Motor neuron (in vitro differentiated cells): ENCODE measurements around the gene CALML3. TPM values are rescaled to one million over a fixed set of nuclear protein-coding genes. Genes with fewer than 3 reads are reported as not detected.

ENCODE experiments used
- ATAC-seq, 8 experiments: fragments of 200-7000 bp; cut with Tn5 transposase; replicated peaks in 6 of 8; 2 replicates each; pipeline ENCODE4 v1.8.0; 2021; ENCODE audit warnings: mild to moderate bottlenecking in 8 of 8, moderate library complexity in 8 of 8
- H3K27ac ChIP-seq, 2 donors: fragments of 250-450 bp; sonication (Bioruptor Pico); 2 replicates each; pipeline ENCODE4 v1.9.0; 2021; ENCODE audit warnings: antibody characterized with exemption in 2 of 2, mild to moderate bottlenecking in 2 of 2, moderate library complexity in 1 of 2
- H3K4me1 ChIP-seq, 2 donors: fragments of 250-450 bp; sonication (Bioruptor Pico); replicated peaks in 1 of 2; 2 replicates each; pipeline ENCODE4 v1.6.1; 2021; ENCODE audit warnings: antibody characterized with exemption in 2 of 2, mild to moderate bottlenecking in 2 of 2, moderate library complexity in 1 of 2
- H3K4me3 ChIP-seq, 5 donors: fragments of 250-450 bp; sonication (Bioruptor Pico); 2 replicates each; pipeline ENCODE4 v1.9.0; 2021; ENCODE audit warnings: antibody characterized with exemption in 5 of 5, mild to moderate bottlenecking in 5 of 5, moderate library complexity in 4 of 5
- WGBS, 10 experiments: fragments of 450-650 bp; shearing (Covaris generic); methylation state at CpG; one replicate each; pipeline ENCODE4 v1.0.0; 2022; 5-methylcytosine and 5-hydroxymethylcytosine counted together
- in situ Hi-C, 9 experiments: fragments of 400-800 bp; cut with MboI; loops; one replicate each; pipeline ENCODE4 v1.15.0; 2021; ENCODE audit warnings: low sequenced_read_pairs in 9 of 9, low pct_unique_long_range_greater_than_20kb in 2 of 9; ENCODE audit not compliant: unreplicated experiment in 9 of 9
- total RNA-seq, 8 experiments: library from RNA; unstranded; fragments of 300-600 nt; gene quantifications; 2 replicates each; pipeline versions ENCODE4 v1.2.3 to v1.2.4, GENCODE V29; 2022

Gene CALML3
- total RNA-seq, 8 experiments from 2014 or later = 0.05 to 1.00 (median 0.18) TPM; not detected in 1

DNA sequence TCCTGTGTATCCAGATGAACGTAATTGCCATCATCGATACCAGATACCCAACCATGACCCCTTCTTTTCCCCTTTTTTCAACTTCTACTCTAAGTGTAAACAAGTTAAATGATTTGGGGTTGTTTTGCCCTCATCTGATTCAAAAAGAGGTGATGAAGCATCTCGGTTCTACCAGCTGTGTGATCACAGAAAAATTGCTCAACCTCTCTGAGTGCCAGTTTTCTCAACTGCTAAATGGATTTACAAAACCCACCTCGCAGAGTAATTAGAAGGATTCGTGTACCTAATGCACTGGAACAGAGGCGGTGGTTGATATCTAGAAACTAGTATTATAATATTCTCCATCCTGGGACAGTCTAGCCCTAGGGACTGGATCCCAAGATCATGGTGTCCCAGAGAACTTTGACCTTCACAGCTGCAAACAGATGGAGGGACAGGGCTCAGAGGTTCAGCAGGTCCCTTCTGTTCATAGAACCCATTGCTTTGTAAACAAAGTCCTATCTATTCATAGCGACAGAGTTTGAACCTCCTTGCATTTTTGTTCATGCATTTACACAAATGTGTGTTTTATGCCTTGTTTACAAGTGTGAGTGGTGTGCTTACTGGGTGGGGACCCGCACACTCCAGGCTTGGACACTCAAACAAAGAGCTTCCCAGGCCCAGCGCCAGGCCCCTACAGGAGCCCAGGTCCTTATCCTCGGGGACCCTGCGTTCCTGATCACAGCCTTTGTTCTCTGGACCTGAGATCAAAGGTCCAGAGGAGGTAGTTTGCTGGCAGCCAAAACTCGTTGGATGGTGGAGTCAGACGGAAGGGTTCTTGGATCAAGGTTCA is 46.4 kb downstream of the CALML3 start:
- no peak overlapping the region for H3K27ac ChIP-seq
- H3K4me3 ChIP-seq = no peak overlapping the region
- no peak for ATAC-seq
- in situ Hi-C loops = no loop called here
- peaks cover 4 to 9% of the 10 kb centered on the region in 2 donors for H3K4me1 ChIP-seq
- WGBS, 10 experiments = 50 to 100% (median 89%) methylated on average over 1 to 12 of the region's 13 CpGs; no CpG with 5 or more reads in 1 of the 10 experiments

DNA sequence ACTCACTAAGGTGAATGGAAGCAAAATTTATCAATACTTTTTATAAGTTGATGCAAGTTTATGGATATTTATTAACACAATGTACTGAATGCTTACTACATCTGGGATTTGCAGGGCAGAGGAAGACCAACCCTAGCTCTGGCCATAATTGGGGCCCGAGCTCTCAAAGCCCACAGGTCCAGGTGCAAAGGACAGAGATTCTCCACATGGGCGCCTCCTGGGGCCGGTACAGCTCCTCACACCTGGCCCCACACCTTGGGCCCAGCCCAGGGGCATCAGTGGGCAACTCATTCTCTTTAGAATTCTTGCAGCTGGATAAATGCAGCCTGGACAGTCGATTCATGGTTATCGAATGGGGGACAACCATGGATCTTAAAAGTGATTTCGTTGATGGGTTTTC is 47.1 kb downstream of the CALML3 start:
- Histone ChIP-seq H3K4me1 (peaks cover 4 to 13% of the 10 kb centered on the region in 2 donors), H3K27ac (no peak overlapping the region), H3K4me3 (no peak overlapping the region)
- 78 to 100% (median 95%) methylated on average over 1 to 6 of the region's 6 CpGs; no CpG with 5 or more reads in 4 of the 10 experiments for WGBS, 10 experiments
- in situ Hi-C loops = no loop called here
- ATAC-seq = no peak

DNA sequence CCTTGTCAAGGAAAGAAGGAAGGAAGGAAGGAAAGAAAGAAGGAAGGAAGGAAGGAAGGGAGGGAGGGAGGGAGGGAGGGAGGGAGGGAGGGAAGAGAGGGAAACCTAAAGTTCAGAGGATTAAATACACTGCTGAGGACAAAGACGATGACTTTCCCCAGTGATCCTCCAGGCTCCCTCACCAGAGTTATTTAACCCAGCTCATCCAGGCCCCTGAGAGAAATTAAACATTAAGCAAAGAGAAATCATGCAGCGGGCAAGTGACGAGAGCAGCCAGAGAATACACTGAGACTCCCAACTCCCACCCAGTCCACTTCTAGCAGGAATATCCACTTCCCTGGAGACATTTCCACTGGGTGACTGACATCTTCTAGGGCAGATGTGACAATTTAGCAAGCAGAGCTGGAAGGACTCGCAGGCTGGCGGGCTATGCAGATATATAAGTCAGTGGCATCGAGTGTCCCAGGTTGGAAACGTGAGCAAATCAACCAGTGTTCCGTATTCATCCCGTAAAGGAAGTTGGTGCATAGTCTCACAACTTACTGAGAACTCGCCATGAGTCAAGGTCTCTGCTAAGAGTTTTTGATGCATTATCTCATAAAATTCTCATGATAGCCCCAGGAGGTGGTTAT is 48.7 kb downstream of the CALML3 start:
- Histone ChIP-seq H3K4me3 (no peak overlapping the region), H3K27ac (no peak overlapping the region), H3K4me1 (peaks cover 4 to 13% of the 10 kb centered on the region in 2 donors)
- ATAC-seq = no peak
- WGBS, 10 experiments = 80 to 100% (median 90%) methylated on average over 2 to 7 of the region's 10 CpGs; no CpG with 5 or more reads in 3 of the 10 experiments
- in situ Hi-C loops = no loop called here

- Histone ChIP-seq H3K4me3 (no peak overlapping the region), H3K4me1 (peaks cover 4 to 13% of the 10 kb centered on the region in 2 donors), H3K27ac (no peak overlapping the region)
- in situ Hi-C loops = no loop called here
- 60 to 90% (median 86%) methylated on average over 1 to 9 of the region's 20 CpGs; no CpG with 5 or more reads in 1 of the 10 experiments for WGBS, 10 experiments
- peak in 5 of 8 experiments; percentile 56 to 72 (median 66) for ATAC-seq
These were observed 49.3 kb downstream of the CALML3 start for GRCh38 chr10:5573968-5574641.

- in situ Hi-C loops = no loop called here
- H3K4me3 ChIP-seq = no peak overlapping the region
- peaks cover 4 to 13% of the 10 kb centered on the region in 2 donors for H3K4me1 ChIP-seq
- 70 to 90% (median 81%) methylated on average over 2 to 10 of the region's 14 CpGs; no CpG with 5 or more reads in 6 of the 10 experiments for WGBS, 10 experiments
- ATAC-seq = peak in 4 of 8 experiments; percentile 16 to 38 (median 26)
- H3K27ac ChIP-seq = no peak overlapping the region
These were observed 49.9 kb downstream of the CALML3 start for GRCh38 chr10:5574642-5575131.

GRCh38 chr10:5575144-5575481 is 50.4 kb downstream of the CALML3 start:
- peak in 3 of 8 experiments; percentile 9 to 19 (median 16) for ATAC-seq
- H3K4me3 ChIP-seq = no peak overlapping the region
- WGBS, 10 experiments = 40 to 87% (median 67%) methylated on average over 1 to 5 of the region's 9 CpGs; no CpG with 5 or more reads in 5 of the 10 experiments
- peaks cover 4 to 13% of the 10 kb centered on the region in 2 donors for H3K4me1 ChIP-seq
- in situ Hi-C loops = no loop called here
- H3K27ac ChIP-seq = no peak overlapping the region

- H3K4me1 ChIP-seq = peaks cover 4 to 13% of the 10 kb centered on the region in 2 donors
- in situ Hi-C loops = no loop called here
- no peak for ATAC-seq
- WGBS, 10 experiments = 40 to 100% (median 90%) methylated on average over 1 to 4 of the region's 23 CpGs; no CpG with 5 or more reads in 4 of the 10 experiments
- H3K4me3 ChIP-seq = no peak overlapping the region
- no peak overlapping the region for H3K27ac ChIP-seq
These were observed 50.9 kb downstream of the CALML3 start for GRCh38 chr10:5575482-5576153.

DNA sequence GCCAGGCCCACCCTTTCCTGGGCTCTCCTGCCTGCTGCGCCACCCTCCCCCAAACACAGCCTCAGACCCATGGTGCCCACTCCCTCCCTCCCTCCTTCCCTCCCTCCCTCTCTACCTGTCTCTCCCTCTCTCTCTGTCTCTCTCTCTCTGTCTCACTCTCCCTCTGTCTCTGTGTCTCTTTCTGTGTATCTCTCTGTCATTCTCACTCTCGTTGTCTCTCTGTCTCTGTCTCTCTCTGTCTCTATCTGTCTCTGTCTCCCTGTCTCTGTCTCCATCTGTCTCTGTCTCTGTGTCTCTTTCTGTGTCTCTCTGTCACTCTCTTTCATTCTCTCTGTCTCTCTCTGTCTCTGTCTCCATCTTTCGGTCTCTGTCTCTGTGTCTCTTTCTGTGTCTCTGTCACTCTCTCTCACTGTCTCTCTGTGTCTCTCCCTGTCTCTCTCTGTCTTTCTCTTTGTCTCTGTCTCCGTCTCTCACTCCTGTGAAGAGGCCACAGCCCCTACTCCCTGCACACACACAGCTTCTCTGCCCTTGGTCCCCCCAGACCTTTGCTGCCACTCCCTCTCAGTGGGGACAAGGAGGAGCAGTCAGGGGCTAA is 51.5 kb downstream of the CALML3 start:
- WGBS, 10 experiments = 71 to 100% (median 90%) methylated on average over 1 to 3 of the region's 4 CpGs
- in situ Hi-C loops = no loop called here
- no peak overlapping the region for H3K4me3 ChIP-seq
- no peak overlapping the region for H3K27ac ChIP-seq
- peaks cover 4 to 13% of the 10 kb centered on the region in 2 donors for H3K4me1 ChIP-seq
- ATAC-seq = peak in 2 of 8 experiments; percentile 2 to 12

Other genes with a start within 250 kb of the CALML3 start
- under 1 TPM in 4 of 8 experiments, not detected in 4; 0.25 to 1.00 (median 0.33) TPM for gene UCN3, start 160.0 kb upstream of the CALML3 start, total RNA-seq
- under 1 TPM in 2 of 8 experiments, not detected in 6; 0.18 to 0.38 TPM for gene TUBAL3, start 120.1 kb upstream of the CALML3 start, total RNA-seq
- gene NET1, start 112.4 kb upstream of the CALML3 start, total RNA-seq = 10 to 100 TPM; 11.8 to 78.8 (median 23.4) TPM
- gene CALML5, start 25.4 kb upstream of the CALML3 start, total RNA-seq = 1 to 10 TPM in 2 of 8 experiments, under 1 TPM in 1, not detected in 5; 0.47 to 3.3 (median 1.7) TPM
- 10 to 100 TPM in 5 of 8 experiments, 1 to 10 TPM in 3; 7.2 to 22.3 (median 10.8) TPM for gene ASB13, start 141.6 kb downstream of the CALML3 start, total RNA-seq
- 10 to 100 TPM; 30.4 to 89.4 (median 49.4) TPM for gene TASOR2, start 159.9 kb downstream of the CALML3 start, total RNA-seq